HEK293 (cell line): Measurements from ENCODE around the gene AK8.

ENCODE experiments used
- CTCF ChIA-PET: fragments of 350-600 bp; formaldehyde crosslinking; extraction: SDS; loops from one replicate; lab custom pipeline; 2021; ENCODE audit warnings: antibody characterized with exemption; lab: Yijun Ruan, JAX
- POLR2A ChIA-PET: fragments of 300-600 bp; formaldehyde crosslinking; extraction: SDS; loops from one replicate; lab custom pipeline; 2020; ENCODE audit warnings: antibody characterized with exemption, inconsistent platforms; lab: Yijun Ruan, JAX
- H3K27ac ChIP-seq: fragments of 200-500 bp; sonication (Bioruptor generic); 2 replicates; pipeline ENCODE4 v1.5.1; 2014; ENCODE audit warnings: low read depth, low read length, control low read depth, inconsistent platforms; ENCODE audit errors: extremely low read depth
- H3K36me3 ChIP-seq, 2 experiments: fragments of 200-500 bp in 1 of 2; sonication (Bioruptor generic) in 1 of 2; 1 replicate in 1 of 2; 2 replicates in 1 of 2; pipeline ENCODE4 v1.5.1; 2014 to 2017; ENCODE audit warnings: inconsistent platforms in 2 of 2, low read length in 2 of 2; ENCODE audit not compliant: control insufficient read depth in 2 of 2, insufficient read depth in 1 of 2
- H3K4me1 ChIP-seq: fragments of 200-500 bp; sonication (Bioruptor generic); 2 replicates; pipeline ENCODE4 v1.5.1; 2014; ENCODE audit warnings: mild to moderate bottlenecking, low read length, inconsistent platforms; ENCODE audit not compliant: control insufficient read depth, insufficient read depth
- H3K4me3 ChIP-seq: 2 replicates; pipeline ENCODE4 v1.5.1; 2011; ENCODE audit warnings: low read depth, mild to moderate bottlenecking, control low read depth, low read length, moderate library complexity
- H3K9me3 ChIP-seq: fragments of 200-500 bp; sonication (Bioruptor generic); 2 replicates; pipeline ENCODE4 v1.5.1; 2014; ENCODE audit warnings: low read depth, low read length, inconsistent platforms; ENCODE audit not compliant: control insufficient read depth, insufficient read depth
- ATF2 ChIP-seq: fragments of 450-650 bp; formaldehyde crosslinking; IDR thresholded peaks from 2 replicates; pipeline ENCODE4 v1.5.1; 2016; ENCODE audit warnings: missing biosample characterization, missing genetic modification characterization, low read depth
- EGR2 ChIP-seq: fragments of 450-650 bp; formaldehyde crosslinking; IDR thresholded peaks from 2 replicates; pipeline ENCODE4 v1.5.1; 2016; ENCODE audit warnings: low read depth, missing biosample characterization, missing genetic modification characterization
- GLI2 ChIP-seq: fragments of 450-650 bp; formaldehyde crosslinking; IDR thresholded peaks from 2 replicates; pipeline ENCODE4; 2017; ENCODE audit warnings: missing biosample characterization, missing genetic modification characterization, low read depth, borderline replicate concordance
- GLIS1 ChIP-seq: fragments of 450-650 bp; formaldehyde crosslinking; IDR thresholded peaks from 2 replicates; pipeline ENCODE4 v1.5.1; 2016; ENCODE audit warnings: missing biosample characterization, missing genetic modification characterization
- KLF1 ChIP-seq: fragments of 450-650 bp; formaldehyde crosslinking; IDR thresholded peaks from 2 replicates; pipeline ENCODE4 v1.5.1; 2016; ENCODE audit warnings: missing biosample characterization, missing genetic modification characterization
- KLF10 ChIP-seq: fragments of 450-650 bp; IDR thresholded peaks from 2 replicates; pipeline ENCODE4 v1.5.1; 2018; ENCODE audit warnings: missing biosample characterization, mild to moderate bottlenecking, missing genetic modification characterization
- MEIS1 ChIP-seq: sonication (generic); formaldehyde crosslinking; IDR thresholded peaks from 2 replicates; pipeline ENCODE4 v1.8.1; 2022; ENCODE audit warnings: missing genetic modification reagents, mild to moderate bottlenecking, borderline replicate concordance
- PRDM1 ChIP-seq: fragments of 450-650 bp; formaldehyde crosslinking; IDR thresholded peaks from 2 replicates; pipeline ENCODE4; 2016; ENCODE audit warnings: missing biosample characterization, missing genetic modification characterization
- YY1 ChIP-seq: fragments of 450-650 bp; formaldehyde crosslinking; IDR thresholded peaks from 2 replicates; pipeline ENCODE4 v1.5.1; 2018; ENCODE audit warnings: missing biosample characterization, missing genetic modification characterization
- ZFHX2 ChIP-seq: fragments of 450-650 bp; formaldehyde crosslinking; conservative IDR thresholded peaks from 2 replicates; pipeline ENCODE4 v1.5.1; 2016; ENCODE audit warnings: missing biosample characterization, missing genetic modification characterization
- ZFP41 ChIP-seq: fragments of 450-650 bp; formaldehyde crosslinking; IDR thresholded peaks from 2 replicates; pipeline ENCODE4 v1.5.1; 2016; ENCODE audit warnings: missing biosample characterization, missing genetic modification characterization, borderline replicate concordance
- ZNF10 ChIP-seq: fragments of 450-650 bp; formaldehyde crosslinking; IDR thresholded peaks from 2 replicates; pipeline ENCODE4 v1.5.1; 2017; ENCODE audit warnings: missing biosample characterization, missing genetic modification characterization
- ZNF140 ChIP-seq: fragments of 450-650 bp; formaldehyde crosslinking; IDR thresholded peaks from 2 replicates; pipeline ENCODE4 v1.5.1; 2016; ENCODE audit warnings: missing biosample characterization, missing genetic modification characterization
- ZNF223 ChIP-seq: fragments of 450-650 bp; formaldehyde crosslinking; IDR thresholded peaks from 2 replicates; pipeline ENCODE4 v1.5.1; 2016; ENCODE audit warnings: missing biosample characterization, missing genetic modification characterization
- ZNF23 ChIP-seq: fragments of 450-650 bp; formaldehyde crosslinking; IDR thresholded peaks from 2 replicates; pipeline ENCODE4 v1.5.1; 2016; ENCODE audit warnings: missing biosample characterization, missing genetic modification characterization, borderline replicate concordance
- ZNF529 ChIP-seq: fragments of 450-650 bp; formaldehyde crosslinking; IDR thresholded peaks from 2 replicates; pipeline ENCODE4 v1.5.1; 2017; ENCODE audit warnings: missing genetic modification characterization, missing biosample characterization; ENCODE audit not compliant: insufficient replicate concordance
- ZNF654 ChIP-seq: fragments of 450-650 bp; formaldehyde crosslinking; IDR thresholded peaks from 2 replicates; pipeline ENCODE4 v1.5.1; 2016; ENCODE audit warnings: low read depth, missing biosample characterization, missing genetic modification characterization
- ZNF701 ChIP-seq: fragments of 450-650 bp; formaldehyde crosslinking; IDR thresholded peaks from 2 replicates; pipeline ENCODE4 v1.5.1; 2016; ENCODE audit warnings: missing biosample characterization, missing genetic modification characterization
- ZXDB ChIP-seq: fragments of 450-650 bp; formaldehyde crosslinking; IDR thresholded peaks from 2 replicates; pipeline ENCODE4 v1.5.1; 2016; ENCODE audit warnings: missing biosample characterization, missing genetic modification characterization
- TF ChIP-seq, protein P1 (sequence below): fragments of 450-650 bp; formaldehyde crosslinking; IDR thresholded peaks from 2 replicates; pipeline ENCODE4 v1.5.1; 2016; ENCODE audit warnings: missing biosample characterization, missing genetic modification characterization
- TF ChIP-seq, protein P2 (sequence below): fragments of 450-650 bp; formaldehyde crosslinking; IDR thresholded peaks from 2 replicates; pipeline ENCODE4 v1.5.1; 2016; ENCODE audit warnings: missing biosample characterization, missing genetic modification characterization
- TF ChIP-seq, protein P3 (sequence below): fragments of 450-650 bp; IDR thresholded peaks from 2 replicates; pipeline ENCODE4 v1.5.1; 2018; ENCODE audit warnings: missing biosample characterization, missing genetic modification characterization
- TF ChIP-seq, protein P4 (sequence below): fragments of 450-650 bp; formaldehyde crosslinking; IDR thresholded peaks from 2 replicates; pipeline ENCODE4 v1.5.1; 2017; ENCODE audit warnings: missing biosample characterization, missing genetic modification characterization

AK8 gene

GRCh38 chr9:132875159-132875558 lies 2.9 kb downstream of the AK8 start:
- Histone ChIP-seq H3K9me3 (no peaks in the 10 kb centered on the region), H3K27ac (no peak overlapping the region), H3K4me1 (no peaks in the 10 kb centered on the region), H3K4me3 (no peak overlapping the region)
- ChIA-PET CTCF (interaction anchor here (0.7 kb wide), 1 partner anchor 646 kb away, joined by 3 read pairs; no protein-coding TSS in a partner anchor), POLR2A (no interaction called here)
- TF ChIP-seq ATF2 (tag by site-specific recombination): no peak
- TF ChIP-seq YY1 (tag by site-specific recombination): no peak
- TF ChIP-seq GLI2 (tag by site-specific recombination): no peak
- no peak for TF ChIP-seq KLF1
- TF ChIP-seq, protein P1, sequence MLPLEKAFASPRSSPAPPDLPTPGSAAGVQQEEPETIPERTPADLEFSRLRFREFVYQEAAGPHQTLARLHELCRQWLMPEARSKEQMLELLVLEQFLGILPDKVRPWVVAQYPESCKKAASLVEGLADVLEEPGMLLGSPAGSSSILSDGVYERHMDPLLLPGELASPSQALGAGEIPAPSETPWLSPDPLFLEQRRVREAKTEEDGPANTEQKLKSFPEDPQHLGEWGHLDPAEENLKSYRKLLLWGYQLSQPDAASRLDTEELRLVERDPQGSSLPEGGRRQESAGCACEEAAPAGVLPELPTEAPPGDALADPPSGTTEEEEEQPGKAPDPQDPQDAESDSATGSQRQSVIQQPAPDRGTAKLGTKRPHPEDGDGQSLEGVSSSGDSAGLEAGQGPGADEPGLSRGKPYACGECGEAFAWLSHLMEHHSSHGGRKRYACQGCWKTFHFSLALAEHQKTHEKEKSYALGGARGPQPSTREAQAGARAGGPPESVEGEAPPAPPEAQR (tag by site-specific recombination): no peak
- no peak for TF ChIP-seq ZNF23
- no peak for TF ChIP-seq ZNF10 (tag by site-specific recombination)
- TF ChIP-seq, all 188 proteins: peak for 0
- H3K36me3 ChIP-seq: no peaks in the 10 kb centered on the region

DNA sequence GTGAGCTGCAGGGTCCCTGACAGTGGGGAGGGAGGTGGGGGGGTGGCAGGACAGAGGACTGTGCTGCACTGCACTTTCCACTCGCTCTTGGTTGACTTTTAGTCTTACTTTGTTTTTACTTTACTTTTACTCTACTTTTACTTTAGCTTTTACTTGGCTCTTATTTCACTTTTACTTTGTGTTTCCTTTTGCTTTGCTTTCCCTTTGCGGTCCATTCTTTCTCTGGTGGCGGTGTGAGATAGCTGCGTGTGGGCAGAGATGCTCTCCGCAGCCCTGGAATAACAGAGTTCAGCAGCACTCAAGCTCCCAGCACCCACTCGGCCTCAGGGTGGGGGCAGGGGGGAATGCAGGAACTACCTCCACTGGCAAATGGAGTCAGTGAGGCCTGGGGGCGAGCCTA lies 4.7 kb downstream of the AK8 start:
- Histone ChIP-seq H3K9me3 (no peaks in the 10 kb centered on the region), H3K27ac (no peak overlapping the region), H3K4me3 (no peak overlapping the region), H3K4me1 (no peaks in the 10 kb centered on the region), H3K36me3 (no peaks in the 10 kb centered on the region)
- POLR2A ChIA-PET: no interaction called here
- peak; percentile 100 for TF ChIP-seq PRDM1 (tag by site-specific recombination)
- TF ChIP-seq, protein P2, sequence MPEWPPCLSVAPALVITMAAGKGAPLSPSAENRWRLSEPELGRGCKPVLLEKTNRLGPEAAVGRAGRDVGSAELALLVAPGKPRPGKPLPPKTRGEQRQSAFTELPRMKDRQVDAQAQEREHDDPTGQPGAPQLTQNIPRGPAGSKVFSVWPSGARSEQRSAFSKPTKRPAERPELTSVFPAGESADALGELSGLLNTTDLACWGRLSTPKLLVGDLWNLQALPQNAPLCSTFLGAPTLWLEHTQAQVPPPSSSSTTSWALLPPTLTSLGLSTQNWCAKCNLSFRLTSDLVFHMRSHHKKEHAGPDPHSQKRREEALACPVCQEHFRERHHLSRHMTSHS: no peak
- TF ChIP-seq EGR2: peak; percentile 66
- TF ChIP-seq KLF10: no peak
- TF ChIP-seq, protein P3, sequence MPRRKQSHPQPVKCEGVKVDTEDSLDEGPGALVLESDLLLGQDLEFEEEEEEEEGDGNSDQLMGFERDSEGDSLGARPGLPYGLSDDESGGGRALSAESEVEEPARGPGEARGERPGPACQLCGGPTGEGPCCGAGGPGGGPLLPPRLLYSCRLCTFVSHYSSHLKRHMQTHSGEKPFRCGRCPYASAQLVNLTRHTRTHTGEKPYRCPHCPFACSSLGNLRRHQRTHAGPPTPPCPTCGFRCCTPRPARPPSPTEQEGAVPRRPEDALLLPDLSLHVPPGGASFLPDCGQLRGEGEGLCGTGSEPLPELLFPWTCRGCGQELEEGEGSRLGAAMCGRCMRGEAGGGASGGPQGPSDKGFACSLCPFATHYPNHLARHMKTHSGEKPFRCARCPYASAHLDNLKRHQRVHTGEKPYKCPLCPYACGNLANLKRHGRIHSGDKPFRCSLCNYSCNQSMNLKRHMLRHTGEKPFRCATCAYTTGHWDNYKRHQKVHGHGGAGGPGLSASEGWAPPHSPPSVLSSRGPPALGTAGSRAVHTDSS (tag by site-specific recombination): no peak
- TF ChIP-seq ZNF223: no peak
- TF ChIP-seq ZNF701 (tag by site-specific recombination): no peak
- TF ChIP-seq ZNF140 (tag by site-specific recombination): no peak
- 0 out of 2 replicates have a peak, but pooled peaks have one; percentile 15 for TF ChIP-seq ZFHX2 (tag by site-specific recombination)
- TF ChIP-seq ZNF654 (tag by site-specific recombination): no peak
- no peak for TF ChIP-seq GLIS1 (tag by site-specific recombination)
- no peak for TF ChIP-seq ZNF529 (tag by site-specific recombination)
- TF ChIP-seq ZFP41 (tag by site-specific recombination): no peak
- no peak for TF ChIP-seq MEIS1
- TF ChIP-seq, protein P4, sequence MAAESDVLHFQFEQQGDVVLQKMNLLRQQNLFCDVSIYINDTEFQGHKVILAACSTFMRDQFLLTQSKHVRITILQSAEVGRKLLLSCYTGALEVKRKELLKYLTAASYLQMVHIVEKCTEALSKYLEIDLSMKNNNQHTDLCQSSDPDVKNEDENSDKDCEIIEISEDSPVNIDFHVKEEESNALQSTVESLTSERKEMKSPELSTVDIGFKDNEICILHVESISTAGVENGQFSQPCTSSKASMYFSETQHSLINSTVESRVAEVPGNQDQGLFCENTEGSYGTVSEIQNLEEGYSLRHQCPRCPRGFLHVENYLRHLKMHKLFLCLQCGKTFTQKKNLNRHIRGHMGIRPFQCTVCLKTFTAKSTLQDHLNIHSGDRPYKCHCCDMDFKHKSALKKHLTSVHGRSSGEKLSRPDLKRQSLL: no peak
- no peak for TF ChIP-seq ZXDB (tag by site-specific recombination)
- CTCF ChIA-PET: interaction anchor here (0.6 to 1.6 kb wide), 2 partner anchors 28 to 32 kb away, joined by 4 to 9 read pairs; no protein-coding TSS in a partner anchor
